Left lung (tissue), 14 donors: ENCODE measurements around the gene BLMH. TPM values are rescaled to one million over a fixed set of nuclear protein-coding genes. Genes with fewer than 3 reads are reported as not detected.

Source experiments
- ATAC-seq: fragments of 200-7000 bp; cut with Tn5 transposase; one replicate; pipeline ENCODE4 v1.9.1; 2020; ENCODE audit warnings: moderate library complexity
- DNase-seq, 4 donors: peaks; one replicate each; pipeline ENCODE4 v3.0.0-alpha.2; 2013 to 2020
- H3K27ac ChIP-seq, 2 donors: fragments of 200-600 bp; sonication (generic) in 1 of 2; one replicate each; pipeline versions ENCODE4 v1.5.0 to v1.8.0; 2020 to 2021
- H3K27me3 ChIP-seq, 2 donors: fragments of 200-600 bp; sonication (generic) in 1 of 2; one replicate each; pipeline versions ENCODE4 v1.5.0 to v1.8.0; 2020 to 2021
- H3K36me3 ChIP-seq, 2 donors: fragments of 200-600 bp; sonication (generic) in 1 of 2; one replicate each; pipeline versions ENCODE4 v1.5.0 to v1.8.0; 2020 to 2021
- H3K4me1 ChIP-seq, 2 donors: fragments of 200-600 bp; one replicate each; pipeline ENCODE4 v1.8.0; 2021
- H3K4me3 ChIP-seq, 2 donors: fragments of 200-600 bp; sonication (generic) in 1 of 2; one replicate each; pipeline versions ENCODE4 v1.5.0 to v1.8.0; 2020 to 2021; ENCODE audit warnings: mild to moderate bottlenecking in 1 of 2
- H3K9me3 ChIP-seq, 2 donors: fragments of 200-600 bp; sonication (generic) in 1 of 2; one replicate each; pipeline versions ENCODE4 v1.5.0 to v1.8.0; 2020 to 2021
- intact Hi-C, 2 donors: fragments of 100-400 bp; cut with DNase I; formaldehyde crosslinking; loops; one replicate each; pipeline versions ENCODE4 v1.11.2 to v1.14.2; 2022
- long read RNA-seq, 12 donors: library from polyadenylated mRNA in 2 of 12; unstranded in 2 of 12; transcript quantifications; one replicate each; pipeline ENCODE4 v2.0.0 and lab custom pipeline, GENCODE V29; 2019 to 2026
- polyA plus RNA-seq, 6 donors: library from polyadenylated mRNA; unstranded; fragments of 120-200 nt; gene quantifications; one replicate each; pipeline ENCODE4 v1.2.1, GENCODE V29; 2013; ENCODE audit not compliant: insufficient read length in 6 of 6
- total RNA-seq, 2 donors: library from RNA; stranded (reverse); fragmentation: NEBNext Ultra II Directional; extraction: Animal tissue kit (Norgen Biotek cat#: 25700); gene quantifications; one replicate each; pipeline ENCODE4 v1.2.1, GENCODE V29; 2021
- TF ChIP-seq, protein P1 (sequence below), 2 donors: fragments of 200-600 bp; sonication (generic) in 1 of 2; IDR thresholded peaks; one replicate each; pipeline versions ENCODE4 v1.5.0 to v1.8.0; 2021; ENCODE audit warnings: antibody characterized with exemption in 2 of 2
- donor health status: DM: no; HTN: yes; CAD: no.
- donor health status: DM: no; HTN: no; CAD: no.

The BLMH gene, protein sequence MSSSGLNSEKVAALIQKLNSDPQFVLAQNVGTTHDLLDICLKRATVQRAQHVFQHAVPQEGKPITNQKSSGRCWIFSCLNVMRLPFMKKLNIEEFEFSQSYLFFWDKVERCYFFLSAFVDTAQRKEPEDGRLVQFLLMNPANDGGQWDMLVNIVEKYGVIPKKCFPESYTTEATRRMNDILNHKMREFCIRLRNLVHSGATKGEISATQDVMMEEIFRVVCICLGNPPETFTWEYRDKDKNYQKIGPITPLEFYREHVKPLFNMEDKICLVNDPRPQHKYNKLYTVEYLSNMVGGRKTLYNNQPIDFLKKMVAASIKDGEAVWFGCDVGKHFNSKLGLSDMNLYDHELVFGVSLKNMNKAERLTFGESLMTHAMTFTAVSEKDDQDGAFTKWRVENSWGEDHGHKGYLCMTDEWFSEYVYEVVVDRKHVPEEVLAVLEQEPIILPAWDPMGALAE
- total RNA-seq = 10 to 100 TPM; 30.0 to 34.8 TPM
- polyA plus RNA-seq = 10 to 100 TPM; 67.3 to 77.3 (median 72.2) TPM
- long read RNA-seq, donor 1, transcript BLMH-206 (1 exons, 2,079 nt) = major isoform, 32 of 65 reads
- long read RNA-seq, donor 1, transcript BLMH-201 (12 exons, 2,365 nt) = minor isoform, 18 of 65 reads
- long read RNA-seq, donor 1, partial matches to known transcripts = 11 of 65 reads
- long read RNA-seq, donor 1, other reads (novel, unspliced or antisense) = 0 of 65 reads
- long read RNA-seq, donor 2, transcript BLMH-206 (1 exons, 2,079 nt) = major isoform, 45 of 54 reads
- long read RNA-seq, donor 2, transcript BLMH-201 (12 exons, 2,365 nt) = minor isoform, 7 of 54 reads
- long read RNA-seq, donor 2, partial matches to known transcripts = 0 of 54 reads
- long read RNA-seq, donor 2, other reads (novel, unspliced or antisense) = 0 of 54 reads
- long read RNA-seq, donor 3, transcript BLMH-206 (1 exons, 2,079 nt) = major isoform, 18 of 30 reads
- long read RNA-seq, donor 3, transcript BLMH-201 (12 exons, 2,365 nt) = minor isoform, 10 of 30 reads
- long read RNA-seq, donor 3, partial matches to known transcripts = 0 of 30 reads
- long read RNA-seq, donor 3, other reads (novel, unspliced or antisense) = 0 of 30 reads
- long read RNA-seq, donor 4, transcript BLMH-201 (12 exons, 2,365 nt) = major isoform, 18 of 22 reads
- long read RNA-seq, donor 4, partial matches to known transcripts = 1 of 22 reads
- long read RNA-seq, donor 4, other reads (novel, unspliced or antisense) = 3 of 22 reads
- long read RNA-seq, donor 5, transcript BLMH-201 (12 exons, 2,365 nt) = minor isoform, 8 of 38 reads
- long read RNA-seq, donor 5, transcript BLMH-206 (1 exons, 2,079 nt) = major isoform, 23 of 38 reads
- long read RNA-seq, donor 5, partial matches to known transcripts = 5 of 38 reads
- long read RNA-seq, donor 5, other reads (novel, unspliced or antisense) = 0 of 38 reads
- long read RNA-seq, donor 6, transcript BLMH-201 (12 exons, 2,365 nt) = minor isoform, 7 of 36 reads
- long read RNA-seq, donor 6, transcript BLMH-206 (1 exons, 2,079 nt) = major isoform, 29 of 36 reads
- long read RNA-seq, donor 6, partial matches to known transcripts = 0 of 36 reads
- long read RNA-seq, donor 6, other reads (novel, unspliced or antisense) = 0 of 36 reads
- long read RNA-seq, donor 7, transcript BLMH-206 (1 exons, 2,079 nt) = major isoform, 7 of 13 reads
- long read RNA-seq, donor 7, transcript BLMH-201 (12 exons, 2,365 nt) = minor isoform, 5 of 13 reads
- long read RNA-seq, donor 7, partial matches to known transcripts = 0 of 13 reads
- long read RNA-seq, donor 7, other reads (novel, unspliced or antisense) = 0 of 13 reads
- long read RNA-seq, donor 8, transcript BLMH-206 (1 exons, 2,079 nt) = minor isoform, 7 of 17 reads
- long read RNA-seq, donor 8, transcript BLMH-201 (12 exons, 2,365 nt) = major isoform, 8 of 17 reads
- long read RNA-seq, donor 8, partial matches to known transcripts = 0 of 17 reads
- long read RNA-seq, donor 8, other reads (novel, unspliced or antisense) = 0 of 17 reads
- long read RNA-seq, donor 9, partial matches to known transcripts = 0 of 1 reads
- long read RNA-seq, donor 9, other reads (novel, unspliced or antisense) = 0 of 1 reads
- long read RNA-seq, donor 10, partial matches to known transcripts = 1 of 6 reads
- long read RNA-seq, donor 10, other reads (novel, unspliced or antisense) = 0 of 6 reads
- long read RNA-seq, donor 11 = 0 reads
- long read RNA-seq, donor 12, transcript BLMH-201 (12 exons, 2,365 nt) = minor isoform, 5 of 15 reads
- long read RNA-seq, donor 12, transcript BLMH-206 (1 exons, 2,079 nt) = major isoform, 9 of 15 reads
- long read RNA-seq, donor 12, partial matches to known transcripts = 0 of 15 reads
- long read RNA-seq, donor 12, other reads (novel, unspliced or antisense) = 0 of 15 reads

DNA sequence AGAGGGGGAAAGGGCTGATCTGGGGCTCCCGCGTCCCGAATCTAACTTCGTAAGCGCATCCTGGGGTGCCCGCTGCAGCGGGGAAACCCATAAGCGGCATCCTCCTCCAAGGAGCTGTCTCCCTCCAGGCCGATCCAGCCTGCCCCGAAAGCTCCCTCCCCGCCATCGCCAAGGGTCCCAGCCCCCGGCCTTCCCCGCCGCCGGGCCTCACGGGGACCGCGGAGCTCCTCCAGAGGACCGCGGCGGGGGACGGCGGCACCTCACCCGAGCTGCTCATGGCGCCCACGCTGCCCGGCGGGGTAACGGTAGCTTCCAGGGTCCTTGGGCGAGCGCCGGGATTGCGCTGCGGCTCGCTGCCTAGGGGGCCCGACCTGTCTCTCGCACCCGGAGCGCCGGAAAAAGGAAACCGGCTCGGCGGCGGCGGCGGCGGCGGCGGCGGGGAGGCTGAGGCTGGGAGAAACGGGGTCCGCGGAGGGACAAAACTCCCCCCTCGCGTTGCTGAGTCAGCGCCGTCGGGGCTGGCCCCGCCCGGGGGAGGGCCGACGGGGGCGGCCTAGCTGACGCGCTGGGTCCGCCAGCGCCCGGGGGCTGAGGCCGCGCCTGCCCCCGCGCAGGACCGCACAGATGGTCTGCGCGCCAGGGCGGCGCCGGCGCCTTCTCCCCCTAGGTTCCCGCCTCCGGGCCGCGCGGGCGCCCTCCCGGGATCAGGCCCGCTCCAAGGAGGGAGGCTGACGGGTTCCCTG, at the start of gene BLMH:
Gene BLMH, minus strand, starts transcription at position 402 of the 743 bp plus-strand sequence. Its CDS starts 125 bp downstream, at position 277.
- intact Hi-C loops = no loop called here
- H3K27ac ChIP-seq = peak within 1 kb of the TSS; percentile 78 to 79
- peaks cover 0 to 24% of the 10 kb centered on the region in 2 donors for H3K36me3 ChIP-seq
- TF ChIP-seq, protein P1, sequence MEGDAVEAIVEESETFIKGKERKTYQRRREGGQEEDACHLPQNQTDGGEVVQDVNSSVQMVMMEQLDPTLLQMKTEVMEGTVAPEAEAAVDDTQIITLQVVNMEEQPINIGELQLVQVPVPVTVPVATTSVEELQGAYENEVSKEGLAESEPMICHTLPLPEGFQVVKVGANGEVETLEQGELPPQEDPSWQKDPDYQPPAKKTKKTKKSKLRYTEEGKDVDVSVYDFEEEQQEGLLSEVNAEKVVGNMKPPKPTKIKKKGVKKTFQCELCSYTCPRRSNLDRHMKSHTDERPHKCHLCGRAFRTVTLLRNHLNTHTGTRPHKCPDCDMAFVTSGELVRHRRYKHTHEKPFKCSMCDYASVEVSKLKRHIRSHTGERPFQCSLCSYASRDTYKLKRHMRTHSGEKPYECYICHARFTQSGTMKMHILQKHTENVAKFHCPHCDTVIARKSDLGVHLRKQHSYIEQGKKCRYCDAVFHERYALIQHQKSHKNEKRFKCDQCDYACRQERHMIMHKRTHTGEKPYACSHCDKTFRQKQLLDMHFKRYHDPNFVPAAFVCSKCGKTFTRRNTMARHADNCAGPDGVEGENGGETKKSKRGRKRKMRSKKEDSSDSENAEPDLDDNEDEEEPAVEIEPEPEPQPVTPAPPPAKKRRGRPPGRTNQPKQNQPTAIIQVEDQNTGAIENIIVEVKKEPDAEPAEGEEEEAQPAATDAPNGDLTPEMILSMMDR (IDR thresholded peaks at IDR 0.05) = no peak
- peaks cover 0 to 15% of the 10 kb centered on the region in 2 donors for H3K27me3 ChIP-seq
- peak; percentile 97 for ATAC-seq
- no peaks in the 10 kb centered on the region for H3K9me3 ChIP-seq
- peak; percentile 78 to 93 (median 84) for DNase-seq
- peaks cover 0 to 18% of the 10 kb centered on the region in 2 donors for H3K4me1 ChIP-seq
- H3K4me3 ChIP-seq = peak within 1 kb of the TSS; percentile 95 to 98

DNA sequence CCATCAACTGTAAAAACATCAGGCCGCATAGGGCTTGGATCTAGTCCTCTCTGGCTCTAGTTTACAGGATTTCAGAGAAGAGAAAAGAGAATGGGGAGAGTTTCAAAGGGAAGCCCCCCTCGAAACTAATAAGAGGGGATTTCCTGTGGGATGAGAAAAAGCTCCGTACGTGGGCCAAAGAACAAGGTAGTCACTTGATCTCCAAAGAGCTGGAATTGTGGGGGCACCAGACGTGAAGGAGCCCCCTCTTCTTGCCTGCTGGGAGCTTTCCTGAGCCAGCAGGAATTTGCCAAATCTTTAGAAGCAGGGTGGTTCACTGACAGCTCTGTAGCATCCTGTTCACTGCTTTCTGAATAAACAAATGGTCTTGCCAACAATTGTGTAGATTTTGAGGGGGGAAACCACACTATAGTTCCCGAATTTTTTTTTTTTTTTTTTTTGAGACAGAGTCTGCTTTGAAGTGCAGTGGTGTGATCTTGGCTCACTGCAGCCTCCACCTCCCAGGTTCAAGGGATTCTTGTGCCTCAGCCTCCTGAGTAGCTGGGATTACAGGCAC, 49.1 kb upstream of the BLMH start:
- peak in 1 of 4 donors; percentile 42 for DNase-seq
- no peak overlapping the region for H3K4me3 ChIP-seq
- intact Hi-C loops = no loop called here
- H3K9me3 ChIP-seq = no peaks in the 10 kb centered on the region
- H3K36me3 ChIP-seq = no peaks in the 10 kb centered on the region
- TF ChIP-seq, protein P1 (IDR thresholded peaks at IDR 0.05) = no peak
- H3K27ac ChIP-seq = peak overlapping the region; percentile 60 to 79
- H3K4me1 ChIP-seq = peaks cover 12 to 59% of the 10 kb centered on the region in 2 donors
- no peak for ATAC-seq
- H3K27me3 ChIP-seq = no peaks in the 10 kb centered on the region

DNA sequence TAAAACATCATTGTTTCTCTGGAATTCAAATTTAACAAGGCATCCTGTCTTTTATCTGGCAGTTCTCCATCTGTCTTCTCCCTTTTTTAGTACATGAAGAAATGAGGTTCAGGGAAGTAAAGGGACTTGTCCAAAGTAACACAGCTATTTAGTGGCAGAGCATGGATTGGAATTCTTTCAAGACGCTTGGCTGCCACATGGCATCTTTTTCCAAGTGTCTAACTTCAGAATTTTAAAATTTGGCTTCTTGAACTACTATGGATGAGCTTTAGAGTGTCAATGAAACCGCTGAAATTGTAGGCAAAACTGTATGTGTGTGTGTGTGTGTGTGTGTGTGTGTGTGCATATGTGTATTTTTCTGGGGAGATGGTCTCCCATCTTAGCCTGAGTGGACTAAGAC, 47.3 kb upstream of the BLMH start:
- no peak for ATAC-seq
- Histone ChIP-seq H3K4me1 (peaks cover 0 to 41% of the 10 kb centered on the region in 2 donors), H3K27me3 (no peaks in the 10 kb centered on the region), H3K27ac (peak overlapping the region in 1 of 2 donors; percentile 80), H3K4me3 (no peak overlapping the region), H3K9me3 (no peaks in the 10 kb centered on the region), H3K36me3 (no peaks in the 10 kb centered on the region)
- no peak for DNase-seq
- intact Hi-C loops = no loop called here
- TF ChIP-seq, protein P1 (IDR thresholded peaks at IDR 0.05) = no peak
